OCI-LY7 (cell line): ENCODE results near the gene PAM16. TPM values are rescaled to one million over a fixed set of nuclear protein-coding genes. Genes with fewer than 3 reads are reported as not detected.
A peak's percentile ranks its signal among the peaks of the same experiment; 100 is the strongest.

Source experiments
- BruUV-seq: library from RNA; stranded (reverse); fragments of 400-500 nt; replicated peaks from 2 replicates; lab custom pipeline; 2021; lab: Mats Ljungman, UMichigan
- CTCF ChIA-PET: fragments of 300-600 bp; sonication (Branson Sonifier 250); formaldehyde crosslinking; loops from one replicate; lab custom pipeline; 2022; ENCODE audit warnings: antibody characterized with exemption; ENCODE audit not compliant: unreplicated experiment; lab: Charles Lee
- POLR2A ChIA-PET: fragments of 300-600 bp; sonication (Branson Sonifier 250); formaldehyde crosslinking; loops from one replicate; lab custom pipeline; 2022; ENCODE audit warnings: antibody characterized with exemption; lab: Charles Lee
- DNase-seq: peaks from one replicate; pipeline ENCODE4 v3.0.0-alpha.2; 2015; ENCODE audit warnings: low spot score
- H2AFZ ChIP-seq: fragments of 200-600 bp; sonication (generic), shearing (Covaris generic); 2 replicates; pipeline ENCODE4 v1.6.1; 2014; ENCODE audit warnings: mild to moderate bottlenecking, antibody characterized with exemption, low read length, moderate library complexity
- H3K27ac ChIP-seq: fragments of 200-600 bp; sonication (generic); 2 replicates; pipeline ENCODE4 v1.5.1; 2014; ENCODE audit warnings: mixed run types, low read depth, mild to moderate bottlenecking, moderate library complexity, low read length, inconsistent platforms; ENCODE audit not compliant: poor library complexity, severe bottlenecking
- H3K36me3 ChIP-seq: fragments of 200-600 bp; sonication (generic); 2 replicates; pipeline ENCODE4 v1.6.1; 2014; ENCODE audit warnings: mild to moderate bottlenecking, antibody characterized with exemption, low read length, moderate library complexity, mixed read lengths; ENCODE audit not compliant: insufficient read depth
- H3K4me1 ChIP-seq: fragments of 200-600 bp; sonication (generic); 2 replicates; pipeline ENCODE4 v1.5.1; 2014; ENCODE audit warnings: mild to moderate bottlenecking, low read length; ENCODE audit not compliant: insufficient read depth, poor library complexity, severe bottlenecking
- H3K4me2 ChIP-seq: fragments of 200-600 bp; sonication (generic); 2 replicates; pipeline ENCODE4 v1.6.1; 2014; ENCODE audit warnings: mild to moderate bottlenecking, low read length
- H3K4me3 ChIP-seq: fragments of 200-600 bp; sonication (generic); 2 replicates; pipeline ENCODE4 v1.5.1; 2014; ENCODE audit warnings: mild to moderate bottlenecking, low read depth, low read length; ENCODE audit not compliant: poor library complexity, severe bottlenecking
- H3K79me2 ChIP-seq: fragments of 200-600 bp; sonication (generic); 2 replicates; pipeline ENCODE4 v1.6.1; 2016; ENCODE audit warnings: low read depth, mild to moderate bottlenecking, low read length, moderate library complexity, mixed read lengths; ENCODE audit not compliant: insufficient read depth
- H3K9me2 ChIP-seq: fragments of 200-600 bp; sonication (generic); 2 replicates; pipeline ENCODE4 v1.6.1; 2016; ENCODE audit warnings: mild to moderate bottlenecking, low read length, mixed read lengths; ENCODE audit not compliant: insufficient read depth
- H3K9me3 ChIP-seq: fragments of 200-600 bp; sonication (generic); 2 replicates; pipeline ENCODE4 v1.6.1; 2014; ENCODE audit warnings: mild to moderate bottlenecking, mixed run types, low read length, mixed read lengths
- H4K20me1 ChIP-seq: fragments of 200-600 bp; sonication (generic); 2 replicates; pipeline ENCODE4 v1.6.1; 2014; ENCODE audit warnings: mild to moderate bottlenecking, antibody characterized with exemption, low read length, moderate library complexity, mixed read lengths; ENCODE audit not compliant: insufficient read depth
- CTCF ChIP-seq: fragments of 200-600 bp; sonication (generic); conservative IDR thresholded peaks from 2 replicates; pipeline ENCODE4 v1.5.1; 2014; ENCODE audit warnings: mild to moderate bottlenecking, antibody characterized with exemption, low read length, moderate library complexity, mixed read lengths
- EZH2phosphoT487 ChIP-seq: fragments of 200-600 bp; sonication (generic); IDR thresholded peaks from 2 replicates; pipeline ENCODE4 v1.6.1; 2018; ENCODE audit warnings: low read depth, borderline replicate concordance, mild to moderate bottlenecking, mixed run types, antibody characterized with exemption, low read length, moderate library complexity, mixed read lengths
- intact Hi-C: fragments of 100-400 bp; cut with micrococcal nuclease; formaldehyde crosslinking; loops from one replicate; pipeline ENCODE4 v1.10.0; 2022; ENCODE audit not compliant: unreplicated experiment
- total RNA-seq, 2 experiments: library from RNA; depleted of rRNA in 1 of 2; stranded (reverse); fragments of >200 nt in 1 of 2; shearing (Covaris generic) in 1 of 2; gene quantifications; 2 replicates each; pipeline ENCODE4 v1.2.3, GENCODE V29; 2014 to 2022

Gene PAM16
- total RNA-seq, 2 experiments from 2014 or later = 80.6 to 82.4 TPM

GRCh38 chr16:4306470-4307214 is 44.5 kb downstream of the PAM16 start:
- intact Hi-C loops = loop anchor here (2.0 to 5.0 kb wide), 4 partner anchors 34 to 316 kb away; partner anchors contain the start of genes CORO7, HMOX2, MGRN1 and TFAP4
- CTCF ChIA-PET = interaction anchor here (1.0 kb wide), 1 partner anchor 21 kb away, joined by 3 read pairs; no protein-coding TSS in a partner anchor
- Histone ChIP-seq H3K9me2 (no peaks in the 10 kb centered on the region), H3K79me2 (peaks cover 46% of the 10 kb centered on the region), H3K27ac (peak overlapping the region; percentile 90), H3K4me2 (peak overlapping the region; percentile 96), H3K9me3 (no peaks in the 10 kb centered on the region), H3K4me3 (peak overlapping the region; percentile 91), H4K20me1 (no peaks in the 10 kb centered on the region; the same call in 1 of the 2 replicates), H3K36me3 (peaks cover 44% of the 10 kb centered on the region), H2AFZ (no peak overlapping the region), H3K4me1 (peaks cover 44% of the 10 kb centered on the region)
- TF ChIP-seq CTCF = no peak
- TF ChIP-seq EZH2phosphoT487 = no peak
- DNase-seq = peak; percentile 83
- TSS peak; percentile 91 for BruUV-seq
- POLR2A ChIA-PET = interaction anchor here (0.6 kb wide), 2 partner anchors 17 to 20 kb away, joined by 3 to 4 read pairs; no protein-coding TSS in a partner anchor

DNA sequence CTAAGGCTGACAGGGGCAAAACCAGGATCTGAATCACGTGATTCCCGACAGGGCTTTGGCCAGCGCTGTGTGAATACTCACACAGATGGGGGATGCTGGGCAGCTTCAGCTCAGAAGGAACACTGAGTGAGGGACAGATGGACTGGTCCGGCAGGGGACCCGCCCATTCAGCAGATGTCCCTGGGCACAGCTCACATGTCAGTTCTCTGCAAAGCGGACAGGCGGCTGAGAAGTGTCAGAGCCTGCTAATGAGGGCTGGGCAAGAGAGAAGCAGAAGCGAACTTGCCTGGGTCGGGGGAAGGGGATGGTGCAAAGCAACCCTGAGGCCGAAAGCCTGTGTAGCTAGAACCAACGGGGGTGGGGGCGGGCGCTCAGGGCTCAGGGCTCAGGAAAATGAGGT is 47.1 kb downstream of the PAM16 start:
- peaks cover 46% of the 10 kb centered on the region for H3K79me2 ChIP-seq
- CTCF ChIA-PET = no interaction called here
- H3K36me3 ChIP-seq = peaks cover 60% of the 10 kb centered on the region
- H3K9me2 ChIP-seq = no peaks in the 10 kb centered on the region
- BruUV-seq = no TSS peak
- H3K27ac ChIP-seq = no peak overlapping the region
- no peak overlapping the region for H3K4me2 ChIP-seq
- no peaks in the 10 kb centered on the region; the same call in 1 of the 2 replicates for H4K20me1 ChIP-seq
- no peak overlapping the region for H2AFZ ChIP-seq
- TF ChIP-seq CTCF (no peak), EZH2phosphoT487 (no peak)
- POLR2A ChIA-PET = no interaction called here
- DNase-seq = no peak
- intact Hi-C loops = no loop called here
- no peak overlapping the region for H3K4me3 ChIP-seq
- H3K9me3 ChIP-seq = no peaks in the 10 kb centered on the region
- H3K4me1 ChIP-seq = peaks cover 32% of the 10 kb centered on the region

DNA sequence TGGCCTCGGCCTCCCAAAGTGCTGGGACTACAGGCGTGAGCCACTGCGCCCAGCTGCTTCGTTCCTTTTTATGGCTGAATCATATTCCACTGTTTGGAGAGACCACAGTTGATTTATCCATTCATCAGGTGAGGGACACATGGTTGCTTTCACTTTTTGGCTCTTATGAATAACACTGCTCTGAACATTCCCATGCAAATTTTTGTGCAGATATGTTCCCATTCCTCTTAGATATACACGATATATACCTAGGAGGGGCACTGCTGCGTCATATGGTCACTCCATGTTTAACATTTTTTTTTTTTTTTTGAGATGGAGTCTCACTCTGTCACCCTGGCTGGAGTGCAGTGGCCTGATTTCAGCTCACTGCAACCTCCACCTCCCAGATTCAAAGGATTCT is 49.2 kb downstream of the PAM16 start:
- CTCF ChIA-PET = no interaction called here
- Histone ChIP-seq H3K9me3 (no peaks in the 10 kb centered on the region), H3K9me2 (no peaks in the 10 kb centered on the region), H3K4me1 (peaks cover 21% of the 10 kb centered on the region), H4K20me1 (no peaks in the 10 kb centered on the region; the same call in 1 of the 2 replicates), H3K4me2 (no peak overlapping the region), H2AFZ (no peak overlapping the region), H3K27ac (no peak overlapping the region), H3K79me2 (peaks cover 42% of the 10 kb centered on the region), H3K4me3 (no peak overlapping the region), H3K36me3 (peaks cover 62% of the 10 kb centered on the region)
- no peak for DNase-seq
- POLR2A ChIA-PET = interaction anchor here (1.1 kb wide), 1 partner anchor 114 kb away, joined by 3 read pairs; no protein-coding TSS in a partner anchor
- TF ChIP-seq CTCF (no peak), EZH2phosphoT487 (no peak)
- intact Hi-C loops = no loop called here
- BruUV-seq = no TSS peak
